GM18505 (cell line): ENCODE measurements around the gene FILIP1.

Experiments
- ATAC-seq: cut with Tn5 transposase; IDR thresholded peaks from one replicate; pipeline ENCODE4 v1.9.1; 2021; ENCODE audit not compliant: unreplicated experiment
- POLR2A ChIP-seq: IDR thresholded peaks from 4 replicates; pipeline ENCODE4 v1.6.1; 2011; ENCODE audit warnings: borderline replicate concordance; ENCODE audit not compliant: insufficient read depth, insufficient read length; ENCODE audit errors: extremely low read depth

FILIP1 gene

DNA sequence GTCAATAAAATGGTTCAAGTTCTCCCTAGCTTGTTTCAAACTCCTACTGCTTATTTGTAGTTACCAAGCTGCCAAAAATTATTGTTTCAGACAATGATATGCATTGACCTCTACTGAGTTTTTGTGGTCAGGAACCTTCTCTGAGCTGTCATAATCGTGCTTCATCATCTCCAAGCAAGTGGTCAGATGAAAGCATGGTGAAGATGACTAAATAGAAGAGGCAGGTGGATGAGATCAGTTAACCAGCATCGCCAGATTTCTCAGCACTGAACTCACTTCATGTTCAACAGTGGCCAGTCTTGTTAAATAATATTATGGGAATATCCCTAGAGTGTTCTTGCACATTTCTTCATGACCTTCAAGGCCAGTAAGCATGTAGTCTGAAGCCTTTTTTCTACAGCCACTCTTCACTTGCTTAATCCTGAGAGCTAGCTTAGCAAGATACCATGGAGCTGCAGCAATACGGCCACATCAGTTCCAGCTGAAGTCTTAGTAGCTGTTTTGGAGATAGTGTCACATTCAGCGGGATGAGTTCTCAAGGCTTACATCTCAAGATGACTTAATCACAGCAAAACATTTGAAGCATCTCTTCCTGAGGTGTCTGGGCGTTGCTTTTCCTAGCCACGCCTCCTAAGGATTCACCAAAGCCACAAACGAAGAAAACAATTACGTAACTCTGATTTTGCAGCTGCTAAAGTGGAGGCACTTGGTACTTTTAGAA, 107.4 kb downstream of the FILIP1 start:
- ATAC-seq, result no peak
- TF ChIP-seq POLR2A, result no peak

DNA sequence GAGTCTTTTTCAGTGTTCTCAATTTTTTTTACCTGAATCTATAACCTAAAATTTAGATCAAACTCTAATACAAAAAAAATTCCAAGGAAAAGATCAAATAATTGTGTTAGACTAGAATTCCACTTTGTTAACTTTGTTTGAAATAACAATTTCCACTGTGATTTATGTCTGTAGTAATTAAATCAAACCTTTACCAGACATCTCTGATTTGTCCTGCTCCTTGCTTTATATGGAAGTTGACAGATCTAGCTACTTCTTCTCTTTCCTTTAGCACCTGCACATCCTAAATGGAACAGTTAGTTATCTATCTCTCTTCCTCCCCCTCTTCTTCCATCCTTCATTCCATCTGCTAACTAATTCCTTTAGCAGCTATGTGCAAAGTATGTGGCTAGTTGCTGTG, 109.5 kb downstream of the FILIP1 start:
- no peak for TF ChIP-seq POLR2A
- no peak for ATAC-seq

DNA sequence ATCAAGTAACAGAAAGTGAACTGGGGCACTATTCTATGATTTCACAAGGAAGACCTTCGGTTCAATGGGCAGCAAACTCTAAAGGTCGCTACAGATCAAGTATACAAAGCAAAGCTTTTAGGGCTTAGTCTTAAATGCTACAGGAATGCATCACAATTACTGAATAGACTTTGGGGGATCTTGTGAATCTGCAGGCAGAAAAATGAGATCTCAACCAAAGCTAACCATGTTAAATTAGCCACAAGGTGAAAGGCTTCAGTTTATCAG, 111.0 kb downstream of the FILIP1 start:
- no peak for TF ChIP-seq POLR2A
- no peak for ATAC-seq

DNA sequence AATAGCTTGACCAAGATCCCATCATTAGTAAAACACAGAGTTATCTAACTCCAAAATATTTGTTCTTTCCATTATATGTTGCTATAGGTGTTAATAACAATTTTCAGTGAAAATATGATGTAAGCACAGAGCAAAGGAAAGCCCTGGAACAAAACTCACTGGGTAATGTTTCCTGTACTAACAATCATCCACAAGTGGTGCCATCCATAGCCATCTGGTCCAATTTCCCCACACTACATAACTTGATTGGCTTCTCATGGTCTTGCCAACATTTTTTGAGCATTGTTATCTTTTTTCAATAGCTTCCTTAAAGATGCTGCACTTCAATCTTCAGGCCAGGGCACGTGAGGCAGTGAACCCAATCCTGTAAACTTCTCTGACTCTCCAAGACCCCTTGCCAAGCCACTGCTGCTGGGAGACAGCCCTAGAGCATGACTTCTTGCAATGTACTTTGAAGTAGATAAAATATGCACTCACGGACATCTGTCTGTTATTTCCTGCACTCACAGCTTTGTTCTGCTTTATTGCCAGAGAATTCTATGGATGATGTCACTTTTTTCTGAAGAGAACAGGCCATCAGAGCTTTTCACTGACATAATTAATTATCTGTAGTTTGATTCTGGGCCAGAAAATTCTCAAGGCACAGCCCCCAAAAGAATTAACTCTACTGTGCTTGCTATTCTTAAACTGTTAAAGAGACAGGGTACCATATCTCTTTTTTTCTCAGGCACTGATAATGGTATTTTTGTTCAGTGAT, 111.5 kb downstream of the FILIP1 start:
- no peak for ATAC-seq
- TF ChIP-seq POLR2A, result no peak

DNA sequence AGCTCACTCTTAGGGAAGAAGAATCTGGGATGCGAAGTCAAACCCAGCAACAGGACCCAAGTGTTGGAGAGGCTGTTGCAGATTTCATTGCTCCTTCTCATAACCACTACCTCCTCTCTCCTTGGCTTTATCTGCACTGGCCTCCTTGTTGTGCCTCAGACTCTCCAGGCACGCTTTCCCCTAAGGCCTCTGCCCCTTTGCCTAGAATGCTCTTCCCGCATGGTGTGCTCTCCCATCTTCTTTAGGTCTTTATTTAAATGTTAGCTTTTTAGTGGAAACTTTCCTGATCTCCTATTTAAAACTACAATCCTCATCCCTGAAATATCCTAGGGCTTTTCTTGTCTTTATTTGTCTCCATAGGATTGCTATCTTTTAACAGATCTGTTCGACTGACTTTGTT, 114.1 kb downstream of the FILIP1 start:
- ATAC-seq, result no peak
- TF ChIP-seq POLR2A, result no peak

DNA sequence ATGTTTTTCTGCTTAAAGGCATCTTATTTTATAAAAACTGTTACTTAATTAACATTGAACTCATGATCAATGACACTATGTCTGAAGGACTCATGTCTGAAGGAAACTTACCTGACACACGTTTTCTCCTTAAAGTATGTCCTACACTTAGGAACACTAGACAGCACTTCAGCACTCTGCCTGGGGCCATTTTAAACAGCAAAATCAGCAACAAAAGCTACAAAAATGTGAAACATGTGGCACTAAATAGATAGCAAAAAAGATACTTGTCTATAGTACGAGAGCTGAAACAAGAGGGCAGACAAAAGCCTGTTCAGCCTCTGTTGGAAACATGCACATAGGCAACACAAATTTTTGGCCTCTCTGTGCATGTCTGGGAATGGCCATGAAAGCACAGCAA, 115.5 kb downstream of the FILIP1 start:
- ATAC-seq, result no peak
- TF ChIP-seq POLR2A, result no peak

DNA sequence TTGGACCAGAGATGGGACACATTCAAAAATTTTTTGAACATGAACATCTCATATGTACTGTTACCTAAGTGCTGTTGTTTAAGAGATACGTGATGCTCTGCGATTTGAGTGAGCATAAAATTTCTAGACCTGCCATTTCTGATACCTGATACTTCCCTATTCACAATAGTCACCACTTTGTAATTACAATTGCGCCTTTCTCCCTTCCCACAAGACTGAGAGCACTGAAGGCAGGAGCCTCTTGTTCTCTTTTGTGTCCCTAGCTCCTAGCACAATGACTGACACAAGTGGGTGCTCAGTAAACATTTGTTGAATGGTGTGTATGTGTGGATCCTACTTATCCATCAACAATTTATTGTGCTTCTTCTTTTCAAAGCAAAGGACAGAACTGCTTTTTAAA, 116.2 kb downstream of the FILIP1 start:
- no peak for TF ChIP-seq POLR2A
- no peak for ATAC-seq

DNA sequence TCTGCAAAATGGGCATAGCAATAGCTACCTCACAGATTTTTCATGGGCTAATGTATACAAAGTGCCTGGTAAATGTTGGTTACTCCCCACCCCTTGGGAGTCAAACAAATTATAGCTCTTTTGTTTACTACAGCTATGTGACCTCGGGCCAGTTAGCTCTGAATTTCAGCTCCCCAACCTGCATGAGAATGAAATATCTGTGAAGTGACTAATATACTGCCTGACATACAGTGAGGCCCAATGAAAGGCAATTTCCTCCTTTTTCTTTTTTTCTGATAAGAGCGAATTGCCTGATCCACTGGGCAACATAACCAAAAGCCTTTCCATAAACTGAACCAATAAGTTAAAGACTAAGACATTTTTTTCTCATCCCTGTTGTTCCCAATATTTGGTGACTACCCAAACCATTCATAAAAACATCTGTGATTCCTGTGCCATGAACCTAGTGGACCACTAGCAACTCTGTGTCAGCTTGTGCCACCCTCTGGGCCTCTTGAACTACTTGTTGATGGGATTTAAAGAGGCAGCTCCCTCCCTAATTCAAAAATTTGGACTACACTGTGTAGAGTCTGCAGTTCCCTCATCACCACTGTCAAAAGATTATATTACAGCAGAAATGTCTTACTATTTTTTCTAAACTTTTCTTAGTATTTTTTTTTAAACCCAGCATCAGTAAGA, 117.1 kb downstream of the FILIP1 start:
- ATAC-seq, result no peak
- no peak for TF ChIP-seq POLR2A

DNA sequence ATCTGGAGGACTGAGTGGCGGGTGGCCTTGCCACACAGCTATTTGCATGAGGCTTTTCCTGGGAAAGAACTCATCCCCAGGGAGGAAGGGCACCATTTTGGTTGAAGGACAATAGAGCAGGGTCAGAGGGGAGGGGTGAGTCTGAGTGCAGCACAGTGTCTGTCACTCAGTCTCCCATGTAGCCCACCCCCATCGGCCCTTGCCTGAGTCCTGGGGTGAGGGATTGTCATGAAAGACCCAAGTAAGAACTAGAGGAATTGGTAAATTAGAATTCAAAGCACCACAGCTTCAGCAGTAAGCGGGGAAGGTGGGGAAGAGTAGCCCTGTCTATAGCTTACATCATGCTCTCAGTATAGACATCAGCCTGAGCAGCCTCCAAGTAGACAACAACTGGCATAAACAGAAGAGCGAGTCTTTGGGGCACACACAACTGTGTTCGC, 118.6 kb downstream of the FILIP1 start:
- no peak for ATAC-seq
- TF ChIP-seq POLR2A, result no peak

DNA sequence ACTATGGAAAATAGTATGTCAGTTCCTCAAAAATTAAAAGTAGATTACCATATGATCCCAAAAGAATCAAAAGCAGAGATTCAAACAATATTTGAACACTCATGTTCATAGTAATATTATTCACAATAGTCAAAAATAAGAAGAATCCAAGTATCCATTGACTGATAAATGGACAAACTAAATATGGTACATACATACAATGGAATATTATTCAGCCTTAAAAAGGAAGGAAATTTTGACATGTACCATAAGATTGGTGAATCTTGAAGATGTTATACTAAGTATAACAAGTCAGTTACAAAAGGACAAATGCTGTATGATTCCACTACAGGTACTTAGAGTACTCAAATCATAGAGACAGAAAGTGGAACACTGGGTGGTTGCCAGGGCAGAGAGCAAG, 120.7 kb downstream of the FILIP1 start:
- no peak for TF ChIP-seq POLR2A
- no peak for ATAC-seq

DNA sequence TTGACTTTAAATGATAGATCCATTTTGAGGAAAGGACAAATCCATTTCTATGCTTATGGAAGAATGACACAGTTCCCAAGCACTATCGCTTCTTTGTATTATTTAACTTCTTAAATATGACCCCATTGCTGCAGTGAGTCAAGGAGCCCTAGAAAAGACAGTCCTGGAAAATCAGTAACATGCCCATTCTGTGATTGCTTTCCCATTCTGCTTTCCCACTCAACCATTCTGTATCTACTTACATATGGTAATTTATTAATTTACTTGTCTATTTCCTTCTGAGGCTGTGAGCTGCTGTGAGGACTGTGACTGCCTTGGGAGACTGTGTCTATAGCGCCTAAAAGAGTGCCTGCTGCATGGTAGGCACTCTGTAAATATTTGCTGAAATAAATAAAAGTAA, 123.6 kb downstream of the FILIP1 start:
- TF ChIP-seq POLR2A, result no peak
- ATAC-seq, result no peak

DNA sequence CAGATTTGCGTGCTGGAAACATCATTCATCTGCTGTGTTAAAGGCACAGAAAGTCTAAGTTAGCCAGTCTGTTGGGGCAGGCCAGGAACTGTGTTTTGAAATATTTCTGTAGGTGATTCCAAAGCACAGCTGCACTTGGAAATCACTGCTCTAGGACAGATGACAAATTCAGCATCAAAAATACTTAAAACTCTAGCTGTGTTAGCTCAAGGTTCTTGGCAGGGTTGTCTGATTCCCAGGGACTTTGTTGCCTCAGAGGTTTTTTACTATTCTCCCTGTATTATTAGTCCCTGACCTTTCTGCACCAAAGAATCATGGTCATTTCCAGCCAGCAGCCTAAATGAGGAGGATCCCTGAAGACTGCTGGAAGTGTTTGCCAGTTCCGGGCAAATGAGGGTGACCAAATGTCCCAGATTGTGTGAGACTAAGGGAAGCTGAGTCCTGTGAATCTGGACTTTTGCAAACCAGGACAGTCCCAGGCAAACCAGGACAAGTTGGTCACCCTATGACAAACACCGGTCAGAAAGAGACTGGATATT, 124.7 kb downstream of the FILIP1 start:
- no peak for ATAC-seq

DNA sequence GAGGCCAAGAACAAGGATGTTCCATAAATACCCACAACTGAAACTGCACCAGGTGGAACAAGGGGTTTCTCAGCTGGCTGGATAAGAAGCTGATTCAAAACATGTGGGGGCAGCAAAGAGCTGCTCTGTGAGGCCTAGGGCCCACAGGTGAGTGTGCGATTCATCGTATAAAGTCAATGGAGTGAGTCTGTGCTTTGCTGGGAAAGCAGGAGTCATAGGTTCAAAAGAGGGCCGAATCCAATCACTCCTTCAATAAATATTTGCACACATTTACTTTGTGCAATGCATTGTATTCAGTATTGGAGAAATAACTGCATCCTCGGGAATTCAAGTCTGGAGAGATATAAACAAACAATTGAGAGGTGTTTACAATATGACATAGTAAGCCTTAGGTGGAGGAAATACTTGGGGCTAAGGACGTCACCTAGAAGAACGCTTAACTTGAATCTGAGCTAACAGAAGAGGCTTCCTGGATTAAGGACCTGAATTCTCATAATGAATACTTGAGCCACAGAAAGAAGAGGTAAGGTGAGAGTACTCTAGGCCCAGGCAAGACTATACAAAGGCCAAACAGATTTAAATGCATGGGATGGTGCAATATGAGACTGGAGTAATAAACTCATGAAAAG, 125.3 kb downstream of the FILIP1 start:
- ATAC-seq, result no peak
- TF ChIP-seq POLR2A, result no peak

More for the DNA sequence above, 124.7 kb downstream of the FILIP1 start:
- no peak for TF ChIP-seq POLR2A
